RWPE2 (cell line): Measurements from ENCODE around the gene EIF4E.
"Not testable (repeated sequence)": the region's sequence is repeated elsewhere in the genome, so short reads cannot be mapped to it uniquely, and the experiment has no call there.

Experiments
- ATAC-seq: fragments of 200-7000 bp; cut with Tn5 transposase; 3 replicates; pipeline ENCODE4 v1.9.1; 2021; ENCODE audit warnings: low read depth
- DNase-seq: peaks from one replicate; pipeline ENCODE4 v3.0.0-alpha.2; 2020; ENCODE audit warnings: low spot score
- H3K27ac ChIP-seq: fragments of 450-650 bp; 2 replicates; pipeline ENCODE4 v1.5.1; 2017; ENCODE audit warnings: mild to moderate bottlenecking; ENCODE audit not compliant: poor library complexity, severe bottlenecking
- H3K27me3 ChIP-seq: fragments of 250-450 bp; sonication (Bioruptor Pico); 2 replicates; pipeline ENCODE4 v1.5.1; 2021; ENCODE audit warnings: mild to moderate bottlenecking, moderate library complexity; ENCODE audit not compliant: insufficient read depth, poor library complexity, severe bottlenecking
- H3K36me3 ChIP-seq: fragments of 250-450 bp; sonication (Bioruptor Pico); 2 replicates; pipeline ENCODE4 v1.5.1; 2020; ENCODE audit warnings: low read depth, mild to moderate bottlenecking, moderate library complexity
- H3K4me1 ChIP-seq: fragments of 250-450 bp; sonication (Bioruptor Pico); 2 replicates; pipeline ENCODE4 v1.5.1; 2021; ENCODE audit warnings: mild to moderate bottlenecking, moderate library complexity; ENCODE audit not compliant: insufficient read depth, poor library complexity, severe bottlenecking
- H3K4me3 ChIP-seq: fragments of 250-450 bp; sonication (Bioruptor Pico); 2 replicates; pipeline ENCODE4 v1.5.1; 2021; ENCODE audit warnings: mild to moderate bottlenecking, moderate library complexity; ENCODE audit not compliant: severe bottlenecking
- H3K9me3 ChIP-seq: fragments of 250-450 bp; sonication (Bioruptor Pico); 2 replicates; pipeline ENCODE4 v1.5.1; 2021; ENCODE audit warnings: mild to moderate bottlenecking, moderate library complexity; ENCODE audit not compliant: severe bottlenecking
- TF ChIP-seq, protein P1 (sequence below): fragments of 450-650 bp; IDR thresholded peaks from one replicate; pipeline ENCODE4 v1.5.1; 2017; ENCODE audit warnings: mild to moderate bottlenecking, moderate library complexity; ENCODE audit not compliant: poor library complexity, severe bottlenecking

EIF4E gene

DNA sequence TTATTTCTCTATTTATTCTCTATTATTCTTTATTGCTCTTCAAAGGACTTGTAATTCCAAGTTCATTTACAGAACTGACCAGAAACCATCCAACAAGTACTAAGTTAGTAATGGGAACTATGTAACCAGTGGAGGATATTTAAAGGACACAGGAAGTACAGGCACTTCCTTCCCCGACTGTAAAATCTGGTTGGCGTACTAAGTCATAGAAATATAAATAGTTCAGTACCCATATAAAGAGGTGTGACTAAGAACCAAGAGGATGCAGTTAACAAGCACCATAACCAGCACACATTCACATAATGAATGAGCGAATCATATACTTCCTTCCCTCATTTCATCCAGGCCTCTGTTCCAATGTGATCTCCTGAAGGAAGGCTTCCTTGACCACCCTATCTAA lies 3.6 kb upstream of the EIF4E start:
- Histone ChIP-seq H3K4me3 (no peak overlapping the region), H3K36me3 (no peaks in the 10 kb centered on the region), H3K9me3 (no peaks in the 10 kb centered on the region), H3K27ac (peak overlapping the region; percentile 18), H3K4me1 (peaks cover 11% of the 10 kb centered on the region), H3K27me3 (no peaks in the 10 kb centered on the region)
- no peak for ATAC-seq
- TF ChIP-seq, protein P1, sequence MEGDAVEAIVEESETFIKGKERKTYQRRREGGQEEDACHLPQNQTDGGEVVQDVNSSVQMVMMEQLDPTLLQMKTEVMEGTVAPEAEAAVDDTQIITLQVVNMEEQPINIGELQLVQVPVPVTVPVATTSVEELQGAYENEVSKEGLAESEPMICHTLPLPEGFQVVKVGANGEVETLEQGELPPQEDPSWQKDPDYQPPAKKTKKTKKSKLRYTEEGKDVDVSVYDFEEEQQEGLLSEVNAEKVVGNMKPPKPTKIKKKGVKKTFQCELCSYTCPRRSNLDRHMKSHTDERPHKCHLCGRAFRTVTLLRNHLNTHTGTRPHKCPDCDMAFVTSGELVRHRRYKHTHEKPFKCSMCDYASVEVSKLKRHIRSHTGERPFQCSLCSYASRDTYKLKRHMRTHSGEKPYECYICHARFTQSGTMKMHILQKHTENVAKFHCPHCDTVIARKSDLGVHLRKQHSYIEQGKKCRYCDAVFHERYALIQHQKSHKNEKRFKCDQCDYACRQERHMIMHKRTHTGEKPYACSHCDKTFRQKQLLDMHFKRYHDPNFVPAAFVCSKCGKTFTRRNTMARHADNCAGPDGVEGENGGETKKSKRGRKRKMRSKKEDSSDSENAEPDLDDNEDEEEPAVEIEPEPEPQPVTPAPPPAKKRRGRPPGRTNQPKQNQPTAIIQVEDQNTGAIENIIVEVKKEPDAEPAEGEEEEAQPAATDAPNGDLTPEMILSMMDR = no peak
- no peak for DNase-seq

DNA sequence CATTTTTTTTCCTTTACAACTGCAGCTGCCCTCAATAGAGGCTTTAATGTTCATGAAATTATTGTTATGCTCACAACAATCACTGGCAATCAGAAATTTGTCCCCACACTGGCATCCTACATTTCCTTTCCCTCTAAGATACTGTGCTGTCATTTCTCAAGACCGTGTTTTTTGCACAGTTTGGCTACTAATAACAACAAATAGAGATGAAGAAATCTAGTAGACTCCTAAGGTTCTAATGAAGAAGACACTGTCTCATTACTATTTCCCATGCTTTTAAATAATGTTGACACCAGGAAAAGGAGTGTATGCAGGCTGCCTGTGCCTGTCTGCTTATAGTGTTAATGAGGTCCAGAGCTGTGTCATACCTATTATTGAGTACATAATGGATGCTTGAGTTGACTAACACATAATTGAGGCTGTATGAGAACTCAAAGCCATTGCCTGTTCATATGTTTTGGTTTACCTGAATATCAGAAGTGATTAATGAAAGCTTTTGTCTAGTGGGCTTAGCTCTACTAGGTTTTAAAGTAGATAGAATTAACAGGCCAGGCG lies 1.5 kb upstream of the EIF4E start:
- ATAC-seq = no peak
- peaks cover 18% of the 10 kb centered on the region for H3K36me3 ChIP-seq
- H3K9me3 ChIP-seq = no peaks in the 10 kb centered on the region
- DNase-seq = no peak
- peak overlapping the region; percentile 80 for H3K4me3 ChIP-seq
- peaks cover 19% of the 10 kb centered on the region for H3K4me1 ChIP-seq
- H3K27ac ChIP-seq = peak overlapping the region; percentile 96
- no peaks in the 10 kb centered on the region for H3K27me3 ChIP-seq
- TF ChIP-seq, protein P1 = no peak

DNA sequence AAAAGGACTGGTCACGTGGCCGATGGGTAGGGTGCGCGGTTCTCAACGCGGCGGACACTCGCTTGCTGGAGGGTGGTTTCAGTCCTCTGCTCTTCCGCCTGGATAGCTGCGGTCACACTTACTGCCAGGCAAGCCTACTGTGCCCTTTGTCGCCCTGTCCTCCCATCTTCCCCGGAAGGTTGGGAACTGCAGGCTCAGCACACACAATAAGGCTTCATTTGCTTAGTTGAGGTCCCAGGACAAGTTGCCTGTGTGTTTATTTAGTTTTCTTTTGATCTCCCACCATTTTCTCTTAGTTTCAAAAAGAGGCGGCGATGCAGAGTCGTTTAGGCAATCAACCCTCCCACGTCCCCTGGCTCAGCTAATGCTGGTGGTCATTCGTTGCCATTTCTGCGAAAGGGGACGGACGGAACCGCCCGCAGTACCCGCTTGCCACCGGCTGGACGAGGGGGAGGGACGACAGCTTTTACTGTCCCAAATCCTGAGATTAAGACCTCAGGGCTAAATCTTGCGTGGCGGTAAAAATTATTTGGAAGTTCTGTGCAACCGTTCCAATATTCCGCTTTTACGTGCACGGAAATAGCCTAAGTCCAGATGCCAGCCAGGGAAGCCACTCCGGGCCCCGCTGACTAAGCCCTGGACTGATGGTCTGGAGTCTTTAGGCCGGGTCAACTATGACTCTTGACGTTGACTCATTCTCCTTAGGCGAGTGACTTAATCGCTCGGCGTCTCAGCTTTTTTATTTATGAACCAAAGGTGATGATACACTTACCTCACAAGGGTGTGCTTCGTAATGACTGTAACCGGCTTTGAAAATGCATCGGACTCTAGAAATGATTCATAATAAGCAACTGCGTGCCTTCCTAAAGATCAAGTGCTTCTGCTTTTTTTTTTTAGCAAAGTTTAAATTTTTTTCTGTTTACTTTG lies 671 bp upstream of the EIF4E start:
- H3K27ac ChIP-seq = peak overlapping the region; percentile 96
- no peaks in the 10 kb centered on the region for H3K9me3 ChIP-seq
- TF ChIP-seq, protein P1 = no peak
- H3K4me1 ChIP-seq = peaks cover 19% of the 10 kb centered on the region
- H3K36me3 ChIP-seq = peaks cover 26% of the 10 kb centered on the region
- no peaks in the 10 kb centered on the region for H3K27me3 ChIP-seq
- H3K4me3 ChIP-seq = peak overlapping the region; percentile 80
- ATAC-seq = peak; percentile 80
- DNase-seq = peak; percentile 89

DNA sequence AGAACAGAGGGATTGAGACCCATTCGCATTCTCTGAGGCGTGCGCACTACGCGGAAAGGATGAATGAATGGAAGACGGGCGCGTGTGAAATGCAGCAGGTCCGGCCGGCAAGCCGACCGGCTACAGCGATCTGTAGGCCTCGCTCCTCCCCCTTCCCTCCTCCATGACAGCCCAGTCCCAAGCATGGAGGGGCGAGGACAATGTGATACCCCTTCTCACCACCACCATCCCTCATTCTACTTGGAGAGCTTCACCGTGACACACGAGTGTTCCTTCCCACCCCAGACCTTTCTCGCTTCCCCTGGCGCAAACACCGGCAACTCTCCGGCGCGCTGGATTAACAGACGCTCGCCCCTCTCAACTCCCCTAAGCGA lies 815 bp downstream of the EIF4E start:
- H3K9me3 ChIP-seq = no peaks in the 10 kb centered on the region
- H3K36me3 ChIP-seq = peaks cover 35% of the 10 kb centered on the region
- peak; percentile 80 for DNase-seq
- peaks cover 19% of the 10 kb centered on the region for H3K4me1 ChIP-seq
- H3K27ac ChIP-seq = peak overlapping the region; percentile 96
- TF ChIP-seq, protein P1 = no peak
- no peaks in the 10 kb centered on the region for H3K27me3 ChIP-seq
- ATAC-seq = peak; percentile 71
- H3K4me3 ChIP-seq = peak overlapping the region; percentile 80

DNA sequence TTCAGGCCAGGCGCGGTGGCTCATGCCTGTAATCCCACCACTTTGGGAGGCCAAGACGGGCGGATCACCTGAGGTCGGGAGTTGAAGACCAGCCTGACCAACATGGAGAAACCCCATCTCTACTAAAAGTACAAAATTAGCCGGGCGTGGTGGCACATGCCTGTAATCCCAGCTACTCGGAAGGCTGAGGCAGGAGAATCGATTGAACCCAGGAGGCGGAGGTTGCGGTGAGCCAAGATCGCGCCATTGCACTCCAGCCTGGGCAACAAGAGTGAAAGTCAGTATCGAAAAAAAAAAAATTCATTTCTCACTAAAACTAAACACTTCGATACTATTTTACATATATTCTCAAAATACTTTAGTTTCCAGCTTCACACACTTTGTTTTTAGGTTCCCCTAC lies 2.7 kb downstream of the EIF4E start:
- not testable (repeated sequence) for H3K4me3 ChIP-seq, DNase-seq, H3K27me3 ChIP-seq, ATAC-seq, H3K27ac ChIP-seq, H3K9me3 ChIP-seq
- H3K36me3 ChIP-seq = peaks cover 47% of the 10 kb centered on the region
- peaks cover 15% of the 10 kb centered on the region for H3K4me1 ChIP-seq
